C4-2B (cell line): ENCODE results near the gene DEFB114.

Experiments
- H3K27ac ChIP-seq: fragments of 450-650 bp; 2 replicates; pipeline ENCODE4 v1.5.1; 2017
- CTCF ChIP-seq: fragments of 450-650 bp; conservative IDR thresholded peaks from 2 replicates; pipeline ENCODE4 v1.5.1; 2017; ENCODE audit warnings: mild to moderate bottlenecking
- ZFX ChIP-seq: fragments of 450-650 bp; IDR thresholded peaks from 2 replicates; pipeline ENCODE4 v1.6.1; 2017

The DEFB114 gene

GRCh38 chr6:49919261-49919660 lies 44.7 kb downstream of the DEFB114 start:
- no peak overlapping the region for H3K27ac ChIP-seq
- TF ChIP-seq CTCF (no peak), ZFX (no peak)

DNA sequence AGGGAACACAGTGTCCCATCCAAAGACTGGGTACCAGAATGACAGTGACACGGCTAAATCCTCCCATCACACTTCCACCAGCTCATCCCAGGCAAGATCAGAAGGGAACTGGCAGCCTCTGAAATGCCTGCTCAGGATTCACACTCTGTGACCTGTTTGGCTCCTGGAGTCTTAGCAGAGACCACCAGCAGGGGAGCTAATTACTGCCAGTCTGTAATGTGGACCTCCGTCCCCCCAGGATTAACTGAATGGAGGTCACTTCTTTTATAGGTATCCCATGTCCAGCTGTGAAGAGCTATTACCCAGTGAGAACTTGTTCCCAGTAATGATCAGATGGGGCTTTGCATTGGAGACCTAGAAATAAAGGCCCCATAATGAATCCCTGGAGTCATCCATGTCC lies 45.2 kb downstream of the DEFB114 start:
- TF ChIP-seq CTCF (no peak), ZFX (no peak)
- H3K27ac ChIP-seq: no peak overlapping the region

DNA sequence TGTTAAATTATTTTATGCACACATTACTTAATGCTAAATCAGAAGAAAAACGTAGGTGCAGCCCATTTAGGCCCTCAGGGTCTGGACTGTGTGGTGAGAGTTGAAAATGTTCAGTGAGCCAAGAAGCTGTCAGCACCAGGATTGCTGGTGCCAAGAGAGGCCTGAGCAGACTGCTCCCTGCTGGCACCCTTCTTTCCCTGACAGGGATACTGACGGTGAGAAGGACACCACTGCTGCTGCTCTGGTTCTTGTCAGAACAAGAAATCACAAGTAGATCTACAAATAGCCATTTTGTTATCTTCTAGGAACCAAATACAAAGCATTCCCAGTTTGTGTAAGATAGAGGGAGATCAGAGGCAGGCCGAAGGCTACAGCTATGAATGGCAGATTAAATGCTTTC lies 48.9 kb downstream of the DEFB114 start:
- H3K27ac ChIP-seq: no peak overlapping the region

GRCh38 chr6:49913636-49914375 lies 50.2 kb downstream of the DEFB114 start:
- TF ChIP-seq ZFX (no peak), CTCF (no peak)
- H3K27ac ChIP-seq: no peak overlapping the region

More for the DNA sequence above, 48.9 kb downstream of the DEFB114 start:
- TF ChIP-seq CTCF: 0 out of 2 replicates have a peak, but pooled peaks have one; percentile 17
- TF ChIP-seq ZFX: no peak

DNA sequence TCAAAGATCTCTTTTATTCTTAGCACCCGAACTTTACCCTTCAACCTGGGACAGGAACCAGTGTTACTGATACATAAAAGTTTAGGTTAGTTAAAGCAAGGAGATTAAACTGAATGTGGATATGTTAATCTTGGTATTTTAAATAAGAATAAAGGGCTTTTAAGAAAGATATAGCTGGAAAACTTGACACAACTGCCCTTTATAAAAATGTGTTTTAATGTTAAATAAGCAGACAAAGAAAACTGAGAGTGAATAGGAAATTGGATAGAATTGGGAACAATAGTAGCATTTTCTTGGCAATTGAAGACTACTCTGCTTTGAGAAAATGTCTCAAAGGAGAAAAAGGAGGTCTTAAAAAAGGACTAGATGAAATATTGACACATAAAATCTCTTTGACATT lies 51.8 kb downstream of the DEFB114 start:
- no peak overlapping the region for H3K27ac ChIP-seq
- TF ChIP-seq ZFX: no peak

DNA sequence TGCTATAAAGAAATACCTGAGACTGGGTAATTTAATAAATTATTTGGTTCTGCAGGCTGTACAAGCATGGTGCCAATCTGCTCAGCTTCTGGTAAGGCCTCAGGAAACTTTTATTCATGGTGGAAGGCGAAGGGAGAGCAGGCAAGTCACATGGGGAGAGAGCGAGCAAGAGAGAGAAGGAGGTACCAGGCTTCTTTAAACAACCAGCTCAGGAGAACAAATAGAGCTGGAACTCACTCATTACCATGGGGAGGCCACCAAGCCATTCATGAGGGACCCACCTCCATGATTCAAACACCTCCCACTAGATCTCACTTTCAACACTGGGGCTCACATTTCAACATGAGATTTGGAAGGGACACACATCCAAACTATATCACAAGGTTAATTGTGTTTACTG lies 52.7 kb downstream of the DEFB114 start:
- TF ChIP-seq ZFX: no peak
- TF ChIP-seq CTCF: no peak
- no peak overlapping the region for H3K27ac ChIP-seq
